Cardiac fibroblast (primary cell): ENCODE measurements around the gene GRB10.
"Not testable (repeated sequence)": the region's sequence is repeated elsewhere in the genome, so short reads cannot be mapped to it uniquely, and the experiment has no call there.

Experiments
- DNase-seq, 2 donors: peaks; one replicate each; pipeline versions ENCODE4 v3.0.0 to v3.0.0-alpha.2; 2010; ENCODE audit warnings: low read depth in 2 of 2
- H3K4me3 ChIP-seq, 2 donors: replicated peaks in 1 of 2; 1 replicate in 1 of 2; 2 replicates in 1 of 2; pipeline ENCODE4 v1.5.1; 2011; ENCODE audit warnings: low read depth in 2 of 2, low read length in 2 of 2, mild to moderate bottlenecking in 2 of 2, moderate library complexity in 1 of 2
- CTCF ChIP-seq: IDR thresholded peaks from one replicate; pipeline ENCODE4 v1.5.1; 2011; ENCODE audit warnings: low read depth, mild to moderate bottlenecking, low read length, inconsistent platforms

GRB10 gene

GRCh38 chr7:50556247-50556991 lies 226.3 kb downstream of the GRB10 start:
- TF ChIP-seq CTCF, result no peak
- peak; percentile 22 to 31 for DNase-seq
- no peak overlapping the region for H3K4me3 ChIP-seq

GRCh38 chr7:50555594-50556140 lies 227.0 kb downstream of the GRB10 start:
- no peak overlapping the region for H3K4me3 ChIP-seq
- no peak for DNase-seq
- TF ChIP-seq CTCF, result no peak

GRCh38 chr7:50554431-50555322 lies 228.0 kb downstream of the GRB10 start:
- no peak for DNase-seq
- TF ChIP-seq CTCF, result no peak
- H3K4me3 ChIP-seq, result no peak overlapping the region

GRCh38 chr7:50553973-50554372 lies 228.7 kb downstream of the GRB10 start:
- TF ChIP-seq CTCF, result no peak

GRCh38 chr7:50552921-50553320 lies 229.8 kb downstream of the GRB10 start:
- DNase-seq, result peak; percentile 67 to 72
- no peak overlapping the region for H3K4me3 ChIP-seq
- no peak for TF ChIP-seq CTCF

More at GRCh38 chr7:50553973-50554372, 228.7 kb downstream of the GRB10 start:
- DNase-seq, result no peak
- H3K4me3 ChIP-seq, result no peak overlapping the region

GRCh38 chr7:50552139-50552538 lies 230.6 kb downstream of the GRB10 start:
- no peak for DNase-seq
- no peak overlapping the region for H3K4me3 ChIP-seq
- TF ChIP-seq CTCF, result no peak

- H3K4me3 ChIP-seq, DNase-seq: not testable (repeated sequence)
These were observed 237.1 kb downstream of the GRB10 start for GRCh38 chr7:50545613-50546012.
